ENCODE results near the gene TAB3.

TAB3 gene

GRCh38 chrX:30876367-30876766 is 12.7 kb downstream of the TAB3 start:
- H3K27ac ChIP-seq, result no peak overlapping the region
- TF ChIP-seq CTCF (IDR thresholded peaks at IDR 0.05) (no peak), ZFX (IDR thresholded peaks at IDR 0.05; ENCODE audit: borderline replicate concordance) (no peak)

- TF ChIP-seq ZFX (IDR thresholded peaks at IDR 0.05; ENCODE audit: borderline replicate concordance) (no peak), CTCF (IDR thresholded peaks at IDR 0.05) (no peak)
- H3K27ac ChIP-seq, result no peak overlapping the region
Measured at GRCh38 chrX:30875957-30876356, 13.1 kb downstream of the TAB3 start.

- H3K27ac ChIP-seq, result no peak overlapping the region
- TF ChIP-seq ZFX (IDR thresholded peaks at IDR 0.05; ENCODE audit: borderline replicate concordance) (no peak), CTCF (IDR thresholded peaks at IDR 0.05) (no peak)
Measured at GRCh38 chrX:30874851-30875250, 14.2 kb downstream of the TAB3 start.

GRCh38 chrX:30870572-30870971 is 18.5 kb downstream of the TAB3 start:
- TF ChIP-seq ZFX (IDR thresholded peaks at IDR 0.05; ENCODE audit: borderline replicate concordance) (no peak), CTCF (IDR thresholded peaks at IDR 0.05) (no peak)
- H3K27ac ChIP-seq, result no peak overlapping the region

GRCh38 chrX:30865612-30866011 is 23.4 kb downstream of the TAB3 start:
- TF ChIP-seq ZFX (IDR thresholded peaks at IDR 0.05; ENCODE audit: borderline replicate concordance) (no peak), CTCF (IDR thresholded peaks at IDR 0.05) (no peak)
- H3K27ac ChIP-seq, result no peak overlapping the region

- no peak overlapping the region for H3K27ac ChIP-seq
- TF ChIP-seq ZFX (IDR thresholded peaks at IDR 0.05; ENCODE audit: borderline replicate concordance), result no peak
- peak; percentile 63 for TF ChIP-seq CTCF (IDR thresholded peaks at IDR 0.05)
Measured at GRCh38 chrX:30865015-30865414, 24.0 kb downstream of the TAB3 start.

- H3K27ac ChIP-seq, result no peak overlapping the region
- TF ChIP-seq ZFX (IDR thresholded peaks at IDR 0.05; ENCODE audit: borderline replicate concordance) (no peak), CTCF (IDR thresholded peaks at IDR 0.05) (no peak)
Measured at GRCh38 chrX:30864383-30864785, 24.7 kb downstream of the TAB3 start.
